ENCODE measurements around the gene ARHGEF17. TPM values are rescaled to one million over a fixed set of nuclear protein-coding genes. Genes with fewer than 3 reads are reported as not detected.
A peak's percentile ranks its signal among the peaks of the same experiment; 100 is the strongest.

Gene ARHGEF17
- total RNA-seq, 1 experiment from 2014 or later = not detected

DNA sequence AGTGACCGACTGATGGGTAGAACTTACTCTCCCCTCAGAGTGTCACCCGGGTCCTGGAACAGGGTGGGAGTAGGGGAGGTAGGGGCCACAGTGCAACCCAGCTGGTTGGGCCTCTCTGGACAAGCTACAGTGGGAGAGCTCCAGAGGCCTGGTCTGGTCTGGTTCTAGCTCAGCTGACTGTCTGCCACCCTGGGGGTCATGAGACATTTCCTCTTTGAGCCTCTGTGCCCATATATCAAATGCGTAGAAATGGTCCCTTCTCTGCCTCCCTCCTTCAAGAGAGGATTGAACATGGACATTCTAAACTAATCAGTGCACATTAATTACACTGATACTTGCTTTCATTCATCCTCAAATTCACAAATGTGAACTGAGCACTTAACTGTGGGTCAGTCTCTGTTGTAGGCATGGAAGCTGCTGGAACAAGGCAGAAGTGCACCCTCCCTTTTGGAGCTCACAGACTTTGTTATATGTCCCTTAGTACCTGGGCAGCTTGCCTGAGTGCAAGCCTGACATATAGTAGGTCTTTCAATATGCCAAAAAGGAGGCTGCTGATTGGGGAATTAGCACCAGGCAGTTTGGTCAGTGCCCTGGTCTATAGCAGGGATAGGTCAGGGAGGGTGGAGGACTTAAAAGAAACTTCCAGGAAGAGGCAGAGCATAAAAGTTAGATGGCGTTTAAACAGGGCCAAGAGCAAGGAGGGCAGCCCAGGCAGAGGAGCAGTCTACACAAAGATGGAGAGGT is 25.7 kb downstream of the ARHGEF17 start:
- Histone ChIP-seq H3K4me2 (ENCODE audit: low read depth, low read length, poor library complexity, severe bottlenecking) (no peak overlapping the region), H4K20me1 (ENCODE audit: insufficient read depth, low read depth, low read length) (no peaks in the 10 kb centered on the region), H2AFZ (ENCODE audit: low read length) (no peak overlapping the region), H3K4me1 (ENCODE audit: low read length) (peaks cover 4% of the 10 kb centered on the region; the same call in 1 of the 2 replicates), H3K9me2 (replicated peaks; ENCODE audit: insufficient read depth, low read length) (no peaks in the 10 kb centered on the region), H3K27ac (ENCODE audit: low read length) (no peak overlapping the region), H3K9me3 (ENCODE audit: low read length) (no peaks in the 10 kb centered on the region), H3K4me3 (ENCODE audit: low read length) (no peak overlapping the region), H3K27me3 (ENCODE audit: low read length) (no peaks in the 10 kb centered on the region), H3K36me3 (ENCODE audit: insufficient read depth, low read length) (no peaks in the 10 kb centered on the region), H3K9ac (ENCODE audit: low read length) (no peak overlapping the region), H3K79me2 (ENCODE audit: low read length) (no peaks in the 10 kb centered on the region)
- DNase-seq = no peak

DNA sequence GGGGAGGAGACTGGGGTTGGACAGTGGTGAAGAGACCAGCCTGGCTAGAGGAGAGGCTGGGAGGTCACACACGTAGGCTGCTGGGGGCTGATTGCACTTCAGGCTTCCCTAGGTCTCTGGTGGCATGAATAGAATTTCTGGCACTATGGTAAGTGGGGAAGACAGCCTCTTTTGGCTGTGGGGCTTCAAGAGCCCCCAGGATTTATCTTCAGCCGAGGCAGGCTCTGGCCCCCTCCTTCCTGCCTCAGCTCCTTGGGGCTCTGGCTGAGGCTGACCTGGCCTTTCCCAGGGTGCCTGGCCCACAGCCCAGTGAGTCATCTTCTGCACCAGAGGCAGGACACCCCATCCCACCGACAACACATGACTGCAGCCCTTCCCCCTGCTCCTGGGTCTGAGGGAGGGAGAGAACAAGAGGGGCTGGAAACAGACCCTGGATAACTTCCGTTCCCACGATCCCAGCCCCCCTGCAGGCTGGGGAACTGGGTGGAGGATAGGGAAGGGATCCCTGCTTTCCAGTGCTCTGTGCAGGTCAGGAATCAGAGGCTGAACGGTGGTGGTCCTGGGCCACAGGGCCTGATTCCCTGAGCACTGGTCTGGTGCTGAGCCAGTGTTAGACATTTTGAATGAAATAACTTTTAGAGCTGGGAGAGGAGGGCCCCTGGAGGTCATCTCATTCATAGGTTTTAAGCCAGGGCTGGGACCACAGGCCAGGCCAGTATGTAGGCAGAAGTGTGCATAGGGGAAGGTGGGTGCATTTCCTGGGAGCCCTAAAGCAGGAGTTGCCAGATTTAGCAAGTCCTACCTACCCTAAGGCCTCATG is 26.5 kb downstream of the ARHGEF17 start:
- H3K4me2 ChIP-seq (ENCODE audit: low read depth, low read length, poor library complexity, severe bottlenecking) = no peak overlapping the region
- no peaks in the 10 kb centered on the region for H3K9me2 ChIP-seq (replicated peaks; ENCODE audit: insufficient read depth, low read length)
- H3K9me3 ChIP-seq (ENCODE audit: low read length) = no peaks in the 10 kb centered on the region
- H3K27me3 ChIP-seq (ENCODE audit: low read length) = no peaks in the 10 kb centered on the region
- peaks cover 4% of the 10 kb centered on the region; the same call in 1 of the 2 replicates for H3K4me1 ChIP-seq (ENCODE audit: low read length)
- DNase-seq = no peak
- no peaks in the 10 kb centered on the region for H3K79me2 ChIP-seq (ENCODE audit: low read length)
- no peak overlapping the region for H3K9ac ChIP-seq (ENCODE audit: low read length)
- no peak overlapping the region for H2AFZ ChIP-seq (ENCODE audit: low read length)
- H3K27ac ChIP-seq (ENCODE audit: low read length) = no peak overlapping the region
- no peak overlapping the region for H3K4me3 ChIP-seq (ENCODE audit: low read length)
- H3K36me3 ChIP-seq (ENCODE audit: insufficient read depth, low read length) = no peaks in the 10 kb centered on the region
- H4K20me1 ChIP-seq (ENCODE audit: insufficient read depth, low read depth, low read length) = no peaks in the 10 kb centered on the region

DNA sequence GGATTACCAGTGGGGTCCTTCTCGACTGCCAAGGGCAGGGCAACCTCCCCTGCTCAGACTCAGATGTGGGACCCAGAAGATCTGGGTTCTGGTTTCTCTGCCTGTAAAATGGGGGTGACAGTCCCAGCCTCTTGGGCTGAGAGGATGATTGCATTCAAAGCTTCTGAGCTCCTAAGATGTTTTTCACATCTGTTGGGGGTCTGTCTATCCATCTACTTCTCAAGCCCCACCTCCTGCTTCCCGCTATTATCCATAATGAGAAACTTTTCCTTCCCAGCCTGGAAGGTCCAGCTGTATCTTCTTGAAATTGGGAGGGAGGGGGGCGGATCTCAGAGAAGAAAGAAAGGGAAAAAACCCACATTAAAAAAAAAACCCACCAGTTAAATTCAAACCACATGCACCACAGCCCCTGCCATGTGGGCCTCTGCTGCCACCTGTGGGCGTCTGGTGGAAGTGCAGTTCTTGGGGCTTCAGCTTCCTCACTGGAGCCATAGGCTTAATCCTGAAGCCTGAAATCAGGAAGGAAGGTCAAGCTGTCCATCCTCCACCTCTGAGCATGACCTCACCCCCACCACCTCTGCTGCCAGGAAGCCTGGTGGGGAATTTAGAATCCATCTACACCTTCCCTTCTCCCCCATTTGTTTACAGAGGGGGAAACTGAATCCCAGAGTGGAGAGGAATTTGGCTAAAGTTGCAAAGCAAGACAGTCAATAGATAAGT is 27.3 kb downstream of the ARHGEF17 start:
- no peak overlapping the region for H3K4me3 ChIP-seq (ENCODE audit: low read length)
- H3K27ac ChIP-seq (ENCODE audit: low read length) = no peak overlapping the region
- H3K27me3 ChIP-seq (ENCODE audit: low read length) = no peaks in the 10 kb centered on the region
- H3K4me2 ChIP-seq (ENCODE audit: low read depth, low read length, poor library complexity, severe bottlenecking) = no peak overlapping the region
- no peak overlapping the region for H2AFZ ChIP-seq (ENCODE audit: low read length)
- no peaks in the 10 kb centered on the region for H3K9me2 ChIP-seq (replicated peaks; ENCODE audit: insufficient read depth, low read length)
- no peaks in the 10 kb centered on the region for H3K9me3 ChIP-seq (ENCODE audit: low read length)
- H3K9ac ChIP-seq (ENCODE audit: low read length) = no peak overlapping the region
- no peaks in the 10 kb centered on the region for H3K79me2 ChIP-seq (ENCODE audit: low read length)
- H3K4me1 ChIP-seq (ENCODE audit: low read length) = peaks cover 4% of the 10 kb centered on the region; the same call in 1 of the 2 replicates
- H4K20me1 ChIP-seq (ENCODE audit: insufficient read depth, low read depth, low read length) = no peaks in the 10 kb centered on the region
- DNase-seq = peak; percentile 91
- H3K36me3 ChIP-seq (ENCODE audit: insufficient read depth, low read length) = no peaks in the 10 kb centered on the region

DNA sequence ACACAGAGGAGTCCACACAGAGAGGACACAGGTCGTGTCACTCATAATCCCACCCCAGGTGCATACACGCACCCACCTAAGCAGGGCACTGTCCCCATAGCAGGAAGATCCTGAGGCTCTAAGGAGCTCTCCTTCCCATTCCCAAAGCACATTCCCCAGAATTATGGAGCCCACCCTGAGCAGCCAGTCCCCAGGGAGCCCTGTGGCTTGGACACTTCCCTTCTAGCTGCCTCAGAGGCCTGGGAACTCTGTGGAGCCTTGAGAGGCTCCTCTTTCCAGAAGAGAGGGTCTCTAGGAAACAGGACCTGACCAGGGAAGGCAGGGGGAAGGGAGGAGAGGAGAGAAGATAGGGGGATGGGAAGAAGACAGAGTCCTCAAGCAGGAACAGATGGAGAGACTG is 29.8 kb downstream of the ARHGEF17 start:
- H3K27ac ChIP-seq (ENCODE audit: low read length) = no peak overlapping the region
- H3K4me3 ChIP-seq (ENCODE audit: low read length) = no peak overlapping the region
- no peaks in the 10 kb centered on the region for H3K79me2 ChIP-seq (ENCODE audit: low read length)
- H3K9me2 ChIP-seq (replicated peaks; ENCODE audit: insufficient read depth, low read length) = no peaks in the 10 kb centered on the region
- H3K4me2 ChIP-seq (ENCODE audit: low read depth, low read length, poor library complexity, severe bottlenecking) = no peak overlapping the region
- peaks cover 4% of the 10 kb centered on the region; the same call in 1 of the 2 replicates for H3K4me1 ChIP-seq (ENCODE audit: low read length)
- no peak overlapping the region for H2AFZ ChIP-seq (ENCODE audit: low read length)
- DNase-seq = no peak
- H3K9me3 ChIP-seq (ENCODE audit: low read length) = no peaks in the 10 kb centered on the region
- H4K20me1 ChIP-seq (ENCODE audit: insufficient read depth, low read depth, low read length) = no peaks in the 10 kb centered on the region
- no peak overlapping the region for H3K9ac ChIP-seq (ENCODE audit: low read length)
- H3K36me3 ChIP-seq (ENCODE audit: insufficient read depth, low read length) = no peaks in the 10 kb centered on the region
- no peaks in the 10 kb centered on the region for H3K27me3 ChIP-seq (ENCODE audit: low read length)

DNA sequence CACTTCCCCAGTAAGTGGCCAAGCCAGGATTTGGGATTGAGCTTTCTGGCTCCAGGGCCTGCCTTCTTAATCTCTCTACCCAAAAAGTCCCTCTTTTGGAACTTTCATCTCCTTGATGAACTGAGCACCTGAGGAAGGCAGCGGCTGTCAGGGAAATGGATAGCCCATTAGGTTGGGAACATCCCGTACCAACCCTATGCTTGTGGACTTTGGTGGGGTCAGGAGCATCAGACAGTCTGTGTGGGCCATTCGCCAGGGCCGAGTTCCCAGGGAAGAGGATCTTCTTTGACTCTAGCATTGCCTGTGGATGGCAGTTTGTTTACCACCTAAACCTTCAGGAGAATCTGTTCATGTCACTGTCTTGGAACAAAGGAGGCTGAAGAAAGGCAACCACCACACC is 30.2 kb downstream of the ARHGEF17 start:
- H3K9me3 ChIP-seq (ENCODE audit: low read length) = no peaks in the 10 kb centered on the region
- no peak overlapping the region for H3K4me3 ChIP-seq (ENCODE audit: low read length)
- H3K27me3 ChIP-seq (ENCODE audit: low read length) = no peaks in the 10 kb centered on the region
- no peaks in the 10 kb centered on the region for H3K9me2 ChIP-seq (replicated peaks; ENCODE audit: insufficient read depth, low read length)
- no peaks in the 10 kb centered on the region for H4K20me1 ChIP-seq (ENCODE audit: insufficient read depth, low read depth, low read length)
- H3K4me1 ChIP-seq (ENCODE audit: low read length) = peaks cover 4% of the 10 kb centered on the region; the same call in 1 of the 2 replicates
- no peak overlapping the region for H3K4me2 ChIP-seq (ENCODE audit: low read depth, low read length, poor library complexity, severe bottlenecking)
- no peaks in the 10 kb centered on the region for H3K79me2 ChIP-seq (ENCODE audit: low read length)
- H3K9ac ChIP-seq (ENCODE audit: low read length) = no peak overlapping the region
- H3K36me3 ChIP-seq (ENCODE audit: insufficient read depth, low read length) = no peaks in the 10 kb centered on the region
- no peak for DNase-seq
- H2AFZ ChIP-seq (ENCODE audit: low read length) = no peak overlapping the region
- H3K27ac ChIP-seq (ENCODE audit: low read length) = no peak overlapping the region

DNA sequence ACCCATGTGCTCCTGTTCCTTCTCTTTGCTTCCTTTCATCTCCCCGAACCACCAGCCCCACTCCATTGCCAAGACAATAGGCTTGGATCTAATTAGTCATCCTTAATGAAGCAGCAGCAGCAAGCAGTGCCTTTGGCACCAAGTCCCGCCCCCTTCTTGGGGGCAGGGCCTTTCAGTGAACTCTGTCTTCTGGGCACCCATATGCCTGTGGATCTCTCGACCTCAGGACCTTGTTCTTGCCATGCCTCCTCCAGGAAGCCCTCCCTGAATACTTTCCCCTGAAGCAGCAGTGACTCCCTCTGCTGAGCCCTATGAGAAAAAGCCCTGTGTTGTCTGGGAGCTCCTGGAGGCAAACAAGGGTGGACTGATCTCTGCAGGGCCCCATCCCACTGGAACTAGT is 32.1 kb downstream of the ARHGEF17 start:
- DNase-seq = no peak
- Histone ChIP-seq H3K4me2 (ENCODE audit: low read depth, low read length, poor library complexity, severe bottlenecking) (no peak overlapping the region), H3K27ac (ENCODE audit: low read length) (no peak overlapping the region), H3K9me2 (replicated peaks; ENCODE audit: insufficient read depth, low read length) (no peaks in the 10 kb centered on the region), H2AFZ (ENCODE audit: low read length) (no peak overlapping the region), H3K9me3 (ENCODE audit: low read length) (no peaks in the 10 kb centered on the region), H3K79me2 (ENCODE audit: low read length) (no peaks in the 10 kb centered on the region), H4K20me1 (ENCODE audit: insufficient read depth, low read depth, low read length) (no peaks in the 10 kb centered on the region), H3K4me1 (ENCODE audit: low read length) (peaks cover 2% of the 10 kb centered on the region; the same call in 1 of the 2 replicates), H3K36me3 (ENCODE audit: insufficient read depth, low read length) (no peaks in the 10 kb centered on the region), H3K9ac (ENCODE audit: low read length) (no peak overlapping the region), H3K4me3 (ENCODE audit: low read length) (no peak overlapping the region), H3K27me3 (ENCODE audit: low read length) (no peaks in the 10 kb centered on the region)

DNA sequence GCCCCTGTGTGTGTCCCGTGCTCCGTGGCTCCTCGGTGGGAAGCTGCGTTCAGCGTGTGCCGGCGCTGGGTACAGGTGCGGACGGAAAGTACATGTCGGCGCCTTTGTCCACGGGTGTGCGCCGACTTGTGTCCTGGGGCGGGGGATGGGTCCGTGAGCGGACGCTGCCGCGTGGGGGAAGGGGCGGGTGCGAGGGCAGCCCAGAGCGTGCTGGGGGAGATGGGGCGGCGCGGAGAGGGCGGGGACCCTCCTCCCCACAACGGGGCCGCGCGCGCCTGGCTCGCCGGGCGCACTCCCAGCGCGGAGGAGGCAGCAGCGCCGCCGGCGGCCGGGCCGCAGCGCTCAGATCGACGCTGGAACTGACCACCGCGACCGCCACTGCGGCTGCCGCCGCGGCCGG is 34.6 kb downstream of the ARHGEF17 start:
- no peaks in the 10 kb centered on the region for H3K9me3 ChIP-seq (ENCODE audit: low read length)
- H3K9ac ChIP-seq (ENCODE audit: low read length) = no peak overlapping the region
- no peak overlapping the region for H2AFZ ChIP-seq (ENCODE audit: low read length)
- no peaks in the 10 kb centered on the region for H3K36me3 ChIP-seq (ENCODE audit: insufficient read depth, low read length)
- no peaks in the 10 kb centered on the region for H4K20me1 ChIP-seq (ENCODE audit: insufficient read depth, low read depth, low read length)
- no peaks in the 10 kb centered on the region for H3K9me2 ChIP-seq (replicated peaks; ENCODE audit: insufficient read depth, low read length)
- H3K27ac ChIP-seq (ENCODE audit: low read length) = no peak overlapping the region
- DNase-seq = no peak
- H3K4me2 ChIP-seq (ENCODE audit: low read depth, low read length, poor library complexity, severe bottlenecking) = no peak overlapping the region
- H3K4me3 ChIP-seq (ENCODE audit: low read length) = no peak overlapping the region
- no peaks in the 10 kb centered on the region for H3K27me3 ChIP-seq (ENCODE audit: low read length)
- H3K79me2 ChIP-seq (ENCODE audit: low read length) = no peaks in the 10 kb centered on the region
- H3K4me1 ChIP-seq (ENCODE audit: low read length) = no peaks in the 10 kb centered on the region
